ENCODE data around the gene SLC35G1. TPM values are rescaled to one million over a fixed set of nuclear protein-coding genes. Genes with fewer than 3 reads are reported as not detected.

Gene SLC35G1
- total RNA-seq (2021) (3.7 and 4.1 TPM in 2 replicates), Bru-seq, nascent RNA (percentile 46 among the genes with signal in this experiment), BruChase-seq, experiment 1, labeled RNA remaining after a 2-hour chase (percentile 40 among the genes with signal in this experiment), BruChase-seq, experiment 2, labeled RNA remaining after a 6-hour chase (percentile 48 among the genes with signal in this experiment)
- long read RNA-seq, partial matches to known transcripts, result 2 of 8 reads
- long read RNA-seq, other reads (novel, unspliced or antisense), result 4 of 8 reads

- no peaks in the 10 kb centered on the region for H3F3A ChIP-seq (ENCODE audit: insufficient read depth, low read depth)
- DNase-seq, result peak; percentile 43 to 45
- POLR2A ChIA-PET (ENCODE audit: unreplicated experiment), result interaction anchor here (0.6 to 0.7 kb wide), 2 partner anchors 464 to 630 kb away, joined by 3 to 18 read pairs; no protein-coding TSS in a partner anchor
- no peaks in the 10 kb centered on the region for H3K79me2 ChIP-seq (ENCODE audit: low read depth)
- TF ChIP-seq EZH2 (IDR thresholded peaks at IDR 0.05; ENCODE audit: low read depth) (no peak), CTCF (conservative IDR thresholded peaks at IDR 0.05) (no peak)
- no peak within 1 kb of the TSS for H3K27ac ChIP-seq
- no peaks in the 10 kb centered on the region for H4K20me1 ChIP-seq (ENCODE audit: insufficient read depth)
- H3K4me3 ChIP-seq, result peak within 1 kb of the TSS; percentile 78
- CTCF ChIA-PET, result no interaction called here
- no peaks in the 10 kb centered on the region for H3K9me3 ChIP-seq (ENCODE audit: insufficient read depth, low read depth)
- H3K4me1 ChIP-seq (replicated peaks; ENCODE audit: insufficient read depth), result peaks cover 5% of the 10 kb centered on the region; the same call in 1 of the 2 replicates
- no peaks in the 10 kb centered on the region for H3K9me2 ChIP-seq (ENCODE audit: insufficient read depth)
- H3K4me2 ChIP-seq, result peak within 1 kb of the TSS; percentile 87
- no peaks in the 10 kb centered on the region for H3K27me3 ChIP-seq (ENCODE audit: insufficient read depth, low read depth)
- intact Hi-C loops (cut with micrococcal nuclease; ENCODE audit: unreplicated experiment), result no loop called here
- H3K36me3 ChIP-seq (ENCODE audit: low read depth), result no peaks in the 10 kb centered on the region
- no TSS peak for BruUV-seq (replicated peaks)
- H2AFZ ChIP-seq, result peak within 1 kb of the TSS; percentile 99
Observed at GRCh38 chr10:93893646-93894515, at the start of gene SLC35G1. Gene SLC35G1 (plus strand): TSS chr10:93893978. CDS start chr10:93894034, 56 bp downstream.

GRCh38 chr10:93844979-93845626 is 48.7 kb upstream of the SLC35G1 start:
- no peak overlapping the region for H3K4me2 ChIP-seq
- CTCF ChIA-PET, result no interaction called here
- no peak for TF ChIP-seq EZH2 (IDR thresholded peaks at IDR 0.05; ENCODE audit: low read depth)
- TF ChIP-seq CTCF (conservative IDR thresholded peaks at IDR 0.05), result no peak
- POLR2A ChIA-PET (ENCODE audit: unreplicated experiment), result no interaction called here
- no peaks in the 10 kb centered on the region for H3K4me1 ChIP-seq (replicated peaks; ENCODE audit: insufficient read depth)
- H3K9me3 ChIP-seq (ENCODE audit: insufficient read depth, low read depth), result no peaks in the 10 kb centered on the region
- no peak overlapping the region for H3K27ac ChIP-seq
- intact Hi-C loops (cut with micrococcal nuclease; ENCODE audit: unreplicated experiment), result no loop called here
- H3F3A ChIP-seq (ENCODE audit: insufficient read depth, low read depth), result no peaks in the 10 kb centered on the region
- H2AFZ ChIP-seq, result no peak overlapping the region
- H3K27me3 ChIP-seq (ENCODE audit: insufficient read depth, low read depth), result no peaks in the 10 kb centered on the region
- no peak overlapping the region for H3K4me3 ChIP-seq
- no peaks in the 10 kb centered on the region for H3K9me2 ChIP-seq (ENCODE audit: insufficient read depth)
- H3K36me3 ChIP-seq (ENCODE audit: low read depth), result no peaks in the 10 kb centered on the region
- DNase-seq, result no peak
- BruUV-seq (replicated peaks), result no TSS peak
- H3K79me2 ChIP-seq (ENCODE audit: low read depth), result no peaks in the 10 kb centered on the region
- H4K20me1 ChIP-seq (ENCODE audit: insufficient read depth), result no peaks in the 10 kb centered on the region

GRCh38 chr10:93849593-93849992 is 44.2 kb upstream of the SLC35G1 start:
- no peak overlapping the region for H3K4me2 ChIP-seq
- no peaks in the 10 kb centered on the region for H3F3A ChIP-seq (ENCODE audit: insufficient read depth, low read depth)
- DNase-seq, result no peak
- no peaks in the 10 kb centered on the region for H3K27me3 ChIP-seq (ENCODE audit: insufficient read depth, low read depth)
- no peaks in the 10 kb centered on the region for H4K20me1 ChIP-seq (ENCODE audit: insufficient read depth)
- no peak overlapping the region for H2AFZ ChIP-seq
- H3K4me3 ChIP-seq, result no peak overlapping the region
- no peaks in the 10 kb centered on the region for H3K9me3 ChIP-seq (ENCODE audit: insufficient read depth, low read depth)
- no peaks in the 10 kb centered on the region for H3K4me1 ChIP-seq (replicated peaks; ENCODE audit: insufficient read depth)
- no peaks in the 10 kb centered on the region for H3K79me2 ChIP-seq (ENCODE audit: low read depth)
- no peaks in the 10 kb centered on the region for H3K9me2 ChIP-seq (ENCODE audit: insufficient read depth)
- POLR2A ChIA-PET (ENCODE audit: unreplicated experiment), result no interaction called here
- H3K27ac ChIP-seq, result no peak overlapping the region
- intact Hi-C loops (cut with micrococcal nuclease; ENCODE audit: unreplicated experiment), result no loop called here
- no peaks in the 10 kb centered on the region for H3K36me3 ChIP-seq (ENCODE audit: low read depth)
- BruUV-seq (replicated peaks), result no TSS peak
- TF ChIP-seq CTCF (conservative IDR thresholded peaks at IDR 0.05) (no peak), EZH2 (IDR thresholded peaks at IDR 0.05; ENCODE audit: low read depth) (no peak)
- CTCF ChIA-PET, result no interaction called here
